Mesenchymal stem cell (in vitro differentiated cells and primary cell): ENCODE results near the gene GTF3C2.

Experiments used
- DNase-seq: peaks from one replicate; pipeline ENCODE4 v3.0.0-alpha.2; 2013
- H2AFZ ChIP-seq: one replicate; pipeline ENCODE4 v1.6.1; 2013; ENCODE audit warnings: low read depth, mild to moderate bottlenecking, control low read depth, inconsistent platforms, low read length, moderate library complexity
- H2AK5ac ChIP-seq: 2 replicates; pipeline ENCODE4 v1.6.1; 2013; ENCODE audit warnings: low read length, moderate library complexity, mild to moderate bottlenecking, inconsistent platforms; ENCODE audit not compliant: severe bottlenecking
- H2BK120ac ChIP-seq: one replicate; pipeline ENCODE4 v1.6.1; 2013; ENCODE audit warnings: low read depth, mild to moderate bottlenecking, inconsistent platforms, low read length, moderate library complexity
- H2BK12ac ChIP-seq, 2 experiments: one replicate each; pipeline ENCODE4 v1.6.1; 2013; ENCODE audit warnings: inconsistent platforms in 2 of 2, low read length in 2 of 2, mild to moderate bottlenecking in 2 of 2, moderate library complexity in 2 of 2, control low read depth in 1 of 2
- H2BK15ac ChIP-seq: one replicate; pipeline ENCODE4 v1.6.1; 2013; ENCODE audit warnings: mild to moderate bottlenecking, low read depth, inconsistent platforms; ENCODE audit not compliant: poor library complexity, severe bottlenecking
- H2BK5ac ChIP-seq: 2 replicates; pipeline ENCODE4 v1.6.1; 2013; ENCODE audit warnings: low read depth, mild to moderate bottlenecking, low read length, control low read depth, inconsistent platforms; ENCODE audit not compliant: poor library complexity, severe bottlenecking
- H3K14ac ChIP-seq, 2 experiments: one replicate each; pipeline ENCODE4 v1.6.1; 2013; ENCODE audit warnings: inconsistent platforms in 2 of 2, low read length in 2 of 2, control low read depth in 1 of 2, mild to moderate bottlenecking in 1 of 2, moderate library complexity in 1 of 2
- H3K18ac ChIP-seq, 2 experiments: one replicate each; pipeline ENCODE4 v1.6.1; 2013; ENCODE audit warnings: inconsistent platforms in 2 of 2, low read length in 2 of 2, control low read depth in 1 of 2, low read depth in 1 of 2, mild to moderate bottlenecking in 1 of 2
- H3K23ac ChIP-seq, 2 experiments: one replicate each; pipeline ENCODE4 v1.6.1; 2013; ENCODE audit warnings: inconsistent platforms in 2 of 2, low read length in 2 of 2, mild to moderate bottlenecking in 2 of 2, moderate library complexity in 2 of 2, control low read depth in 1 of 2
- H3K27ac ChIP-seq: 2 replicates; pipeline ENCODE4 v1.5.1; 2013; ENCODE audit warnings: mild to moderate bottlenecking, moderate library complexity, low read length, control low read depth, inconsistent platforms; ENCODE audit not compliant: poor library complexity, severe bottlenecking
- H3K27me3 ChIP-seq, 2 experiments: 2 replicates each; pipeline versions ENCODE4 v1.6.1 to v1.7.0; 2013; ENCODE audit warnings: low read length in 2 of 2, mild to moderate bottlenecking in 2 of 2, moderate library complexity in 2 of 2, control low read depth in 1 of 2, inconsistent platforms in 1 of 2; ENCODE audit not compliant: control insufficient read depth in 1 of 2, insufficient read depth in 1 of 2
- H3K36me3 ChIP-seq, 2 experiments: 2 replicates each; pipeline versions ENCODE4 v1.6.1 to v1.7.0; 2013; ENCODE audit warnings: low read length in 2 of 2, control low read depth in 1 of 2, inconsistent platforms in 1 of 2, low read depth in 1 of 2, mild to moderate bottlenecking in 1 of 2; ENCODE audit not compliant: insufficient read depth in 2 of 2, control insufficient read depth in 1 of 2
- H3K4ac ChIP-seq, 2 experiments: one replicate each; pipeline ENCODE4 v1.6.1; 2013; ENCODE audit warnings: inconsistent platforms in 2 of 2, low read length in 2 of 2, mild to moderate bottlenecking in 2 of 2, moderate library complexity in 2 of 2, control low read depth in 1 of 2, low read depth in 1 of 2
- H3K4me1 ChIP-seq: 2 replicates; pipeline ENCODE4 v1.6.1; 2013; ENCODE audit warnings: low read depth, low read length, control low read depth; ENCODE audit not compliant: control insufficient read depth, insufficient read depth
- H3K4me2 ChIP-seq: 2 replicates; pipeline ENCODE4 v1.6.1; 2013; ENCODE audit warnings: low read length, mild to moderate bottlenecking, inconsistent platforms; ENCODE audit not compliant: poor library complexity, severe bottlenecking
- H3K4me3 ChIP-seq, 2 experiments: 2 replicates each; pipeline versions ENCODE4 v1.5.1 to v1.7.0; 2013; ENCODE audit warnings: low read length in 2 of 2, mild to moderate bottlenecking in 2 of 2, control low read depth in 1 of 2, low read depth in 1 of 2; ENCODE audit not compliant: insufficient read depth in 1 of 2
- H3K79me1 ChIP-seq: replicated peaks from 2 replicates; pipeline ENCODE4 v1.6.1; 2013; ENCODE audit warnings: mild to moderate bottlenecking, control low read depth, low read length, inconsistent platforms; ENCODE audit not compliant: poor library complexity, severe bottlenecking
- H3K9ac ChIP-seq: 2 replicates; pipeline ENCODE4 v1.7.0; 2013; ENCODE audit warnings: mild to moderate bottlenecking, low read length, moderate library complexity
- H3K9me3 ChIP-seq: 2 replicates; pipeline ENCODE4 v1.7.0; 2013; ENCODE audit warnings: mild to moderate bottlenecking, low read length; ENCODE audit not compliant: control insufficient read depth
- H4K8ac ChIP-seq: one replicate; pipeline ENCODE4 v1.6.1; 2013; ENCODE audit warnings: inconsistent platforms, mild to moderate bottlenecking, low read length, moderate library complexity
- H4K91ac ChIP-seq: one replicate; pipeline ENCODE4 v1.6.1; 2013; ENCODE audit warnings: mild to moderate bottlenecking, low read length, inconsistent platforms
- WGBS: methylation state at CpG from one replicate; pipeline ENCODE4 v1.1.7; 2013; ENCODE audit warnings: mixed read lengths; 5-methylcytosine and 5-hydroxymethylcytosine counted together

Gene GTF3C2

DNA sequence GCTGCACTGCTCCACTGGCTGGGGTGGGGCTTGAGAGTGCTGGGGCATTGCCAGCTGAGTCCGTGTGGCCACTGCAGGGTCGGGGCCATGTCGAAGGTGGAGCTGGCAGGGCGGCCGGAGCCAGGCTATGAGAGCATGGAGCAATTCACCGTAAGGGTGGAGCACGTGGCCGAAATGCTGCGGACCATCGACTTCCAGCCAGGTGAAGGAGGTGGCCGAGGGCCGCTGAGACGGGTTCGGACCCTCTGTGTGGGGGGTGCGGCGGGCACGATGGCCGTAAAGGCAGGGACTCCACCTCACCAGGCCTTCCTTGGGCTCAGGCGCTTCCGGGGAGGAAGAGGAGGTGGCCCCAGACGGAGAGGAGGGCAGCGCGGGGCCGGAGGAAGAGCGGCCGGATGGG is 50.4 kb downstream of the GTF3C2 start:
- peaks cover 6% of the 10 kb centered on the region for H3K9me3 ChIP-seq
- no peak overlapping the region for H2BK120ac ChIP-seq
- no peak overlapping the region for H3K23ac ChIP-seq
- no peak overlapping the region for H3K27ac ChIP-seq
- no peaks in the 10 kb centered on the region for H3K79me1 ChIP-seq
- no peak overlapping the region for H4K91ac ChIP-seq
- no peak overlapping the region for H2BK15ac ChIP-seq
- no peak overlapping the region for H2BK5ac ChIP-seq
- no peak overlapping the region for H3K4me3 ChIP-seq
- H3K9ac ChIP-seq, result no peak overlapping the region
- H2BK12ac ChIP-seq, result no peak overlapping the region
- H4K8ac ChIP-seq, result no peak overlapping the region
- H2AK5ac ChIP-seq, result no peak overlapping the region
- 59% methylated on average over 24 of the region's 26 CpGs for WGBS
- H3K4me1 ChIP-seq, result peaks cover 16% of the 10 kb centered on the region
- peaks cover 43 to 48% of the 10 kb centered on the region in 2 experiments for H3K27me3 ChIP-seq
- no peak overlapping the region for H3K4me2 ChIP-seq
- H2AFZ ChIP-seq, result no peak overlapping the region
- no peak overlapping the region for H3K18ac ChIP-seq
- no peak for DNase-seq
- H3K36me3 ChIP-seq, result peaks cover 6 to 19% of the 10 kb centered on the region in 2 experiments
- no peak overlapping the region for H3K4ac ChIP-seq
- H3K14ac ChIP-seq, result no peak overlapping the region

- H3K4me1 ChIP-seq, result peaks cover 16% of the 10 kb centered on the region
- no peak overlapping the region for H3K27ac ChIP-seq
- no peak overlapping the region for H2BK15ac ChIP-seq
- no peak overlapping the region for H2AK5ac ChIP-seq
- H3K4me3 ChIP-seq, result no peak overlapping the region
- no peak overlapping the region for H3K4me2 ChIP-seq
- H4K8ac ChIP-seq, result no peak overlapping the region
- H3K9me3 ChIP-seq, result peaks cover 6% of the 10 kb centered on the region
- no peak overlapping the region for H3K18ac ChIP-seq
- H3K23ac ChIP-seq, result no peak overlapping the region
- H2BK5ac ChIP-seq, result no peak overlapping the region
- no peak overlapping the region for H4K91ac ChIP-seq
- no peak overlapping the region for H2AFZ ChIP-seq
- 94% methylated on average over 16 of the region's 16 CpGs for WGBS
- no peak overlapping the region for H3K4ac ChIP-seq
- H3K27me3 ChIP-seq, result peaks cover 43 to 48% of the 10 kb centered on the region in 2 experiments
- H3K9ac ChIP-seq, result no peak overlapping the region
- DNase-seq, result no peak
- peaks cover 6 to 17% of the 10 kb centered on the region in 2 experiments for H3K36me3 ChIP-seq
- no peak overlapping the region for H3K14ac ChIP-seq
- no peak overlapping the region for H2BK12ac ChIP-seq
- no peak overlapping the region for H2BK120ac ChIP-seq
- no peaks in the 10 kb centered on the region for H3K79me1 ChIP-seq
Measured at GRCh38 chr2:27305516-27305915, 51.0 kb downstream of the GTF3C2 start.

- peaks cover 16% of the 10 kb centered on the region for H3K4me1 ChIP-seq
- H3K14ac ChIP-seq, result no peak overlapping the region
- no peak overlapping the region for H4K8ac ChIP-seq
- no peak overlapping the region for H3K18ac ChIP-seq
- WGBS, result 86% methylated on average over 12 of the region's 13 CpGs
- DNase-seq, result no peak
- no peak overlapping the region for H2BK12ac ChIP-seq
- peak overlapping the region in 1 of 2 experiments; percentile 2 for H3K4ac ChIP-seq
- H2AFZ ChIP-seq, result no peak overlapping the region
- no peak overlapping the region for H3K4me2 ChIP-seq
- no peak overlapping the region for H2BK120ac ChIP-seq
- H2AK5ac ChIP-seq, result no peak overlapping the region
- no peak overlapping the region for H3K23ac ChIP-seq
- no peak overlapping the region for H2BK5ac ChIP-seq
- H4K91ac ChIP-seq, result no peak overlapping the region
- peaks cover 43 to 48% of the 10 kb centered on the region in 2 experiments for H3K27me3 ChIP-seq
- peaks cover 6% of the 10 kb centered on the region for H3K9me3 ChIP-seq
- H3K79me1 ChIP-seq, result no peaks in the 10 kb centered on the region
- no peak overlapping the region for H3K4me3 ChIP-seq
- no peak overlapping the region for H3K27ac ChIP-seq
- no peak overlapping the region for H3K9ac ChIP-seq
- peaks cover 1 to 11% of the 10 kb centered on the region in 2 experiments for H3K36me3 ChIP-seq
- H2BK15ac ChIP-seq, result no peak overlapping the region
Measured at GRCh38 chr2:27304488-27305240, 51.9 kb downstream of the GTF3C2 start.

DNA sequence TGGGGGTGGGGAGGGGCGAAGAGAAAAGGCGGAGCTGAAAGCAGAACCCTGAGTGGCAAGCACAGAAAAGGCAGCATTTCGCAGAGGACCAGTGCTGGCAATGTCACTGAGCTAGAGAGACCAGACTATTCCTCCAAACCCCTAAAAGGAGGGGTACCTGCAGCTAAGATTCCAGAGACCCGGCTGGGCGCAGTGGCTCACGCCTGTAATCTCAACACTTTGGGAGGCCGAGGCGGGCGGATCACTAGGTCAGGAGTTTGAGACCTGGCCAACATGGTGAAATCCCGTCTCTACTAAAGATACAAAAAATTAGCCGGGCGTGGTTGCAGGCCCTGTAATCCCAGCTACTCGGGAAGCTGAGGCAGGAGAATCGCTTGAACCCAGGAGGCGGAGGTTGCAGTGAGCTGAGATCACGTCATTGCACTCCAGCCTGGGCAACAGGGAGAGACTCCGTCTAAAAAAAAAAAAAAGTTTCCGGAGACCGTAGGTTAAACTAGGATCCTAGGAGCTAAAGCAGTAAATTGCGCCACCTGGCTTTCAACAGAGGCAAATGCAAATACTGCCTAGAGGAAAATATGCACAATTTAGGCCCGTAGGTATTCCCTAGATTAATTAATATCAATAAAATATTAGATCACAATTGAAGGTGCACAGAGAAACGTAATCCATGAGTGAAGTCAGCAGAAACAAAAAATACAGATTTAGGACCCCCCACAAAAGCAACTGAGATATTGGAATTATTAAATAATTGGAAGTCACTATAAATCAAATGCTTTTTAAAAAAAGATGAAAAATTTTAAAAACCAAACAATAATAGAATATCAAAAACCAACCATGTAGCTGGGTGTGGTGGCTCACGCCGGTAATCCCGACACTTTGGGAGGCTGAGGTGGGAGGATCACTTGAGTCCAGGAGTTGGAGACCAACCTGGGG is 53.2 kb downstream of the GTF3C2 start:
- Histone ChIP-seq H3K79me1 (no peaks in the 10 kb centered on the region), H3K14ac (no peak overlapping the region), H3K4ac (no peak overlapping the region), H2AFZ (no peak overlapping the region), H2BK5ac (no peak overlapping the region), H4K8ac (peak overlapping the region; percentile 4), H2BK120ac (no peak overlapping the region), H2AK5ac (no peak overlapping the region), H3K4me2 (no peak overlapping the region), H3K9me3 (peaks cover 6% of the 10 kb centered on the region), H4K91ac (no peak overlapping the region), H3K27me3 (peaks cover 46 to 51% of the 10 kb centered on the region in 2 experiments), H3K4me3 (peak overlapping the region in 1 of 2 experiments; percentile 65), H3K18ac (no peak overlapping the region), H3K27ac (no peak overlapping the region), H3K9ac (peak overlapping the region; percentile 55), H3K36me3 (no peaks in the 10 kb centered on the region), H3K4me1 (peaks cover 14% of the 10 kb centered on the region), H3K23ac (no peak overlapping the region), H2BK15ac (no peak overlapping the region), H2BK12ac (no peak overlapping the region)
- WGBS, result 51% methylated on average over 23 of the region's 25 CpGs
- DNase-seq, result peak; percentile 74
